Skeletal muscle tissue (tissue), 4 donors: Measurements from ENCODE around the gene SRPRA. TPM values are rescaled to one million over a fixed set of nuclear protein-coding genes. Genes with fewer than 3 reads are reported as not detected.
"Not testable (repeated sequence)": the region's sequence is repeated elsewhere in the genome, so short reads cannot be mapped to it uniquely, and the experiment has no call there.

Experiments
- H3K27ac ChIP-seq: one replicate; pipeline ENCODE4 v1.7.0; 2013; ENCODE audit warnings: mild to moderate bottlenecking, low read depth, low read length, inconsistent platforms
- H3K27me3 ChIP-seq, 3 donors: one replicate each; pipeline ENCODE4 v1.7.0; 2013; ENCODE audit warnings: low read length in 3 of 3; ENCODE audit not compliant: control insufficient read depth in 3 of 3, insufficient read depth in 3 of 3
- H3K36me3 ChIP-seq, 3 donors: one replicate each; pipeline ENCODE4 v1.7.0; 2013; ENCODE audit warnings: low read length in 3 of 3; ENCODE audit not compliant: control insufficient read depth in 3 of 3, insufficient read depth in 3 of 3
- H3K4me1 ChIP-seq, 3 donors: one replicate each; pipeline ENCODE4 v1.7.0; 2013; ENCODE audit warnings: low read length in 3 of 3, mild to moderate bottlenecking in 3 of 3; ENCODE audit not compliant: control insufficient read depth in 3 of 3, insufficient read depth in 3 of 3
- H3K4me3 ChIP-seq, 3 donors: one replicate each; pipeline ENCODE4 v1.7.0; 2013; ENCODE audit warnings: low read length in 3 of 3
- H3K9ac ChIP-seq, 3 donors: one replicate each; pipeline ENCODE4 v1.7.0; 2013; ENCODE audit warnings: low read length in 3 of 3, mild to moderate bottlenecking in 3 of 3, moderate library complexity in 2 of 3, low read depth in 1 of 3
- H3K9me3 ChIP-seq, 3 donors: one replicate each; pipeline ENCODE4 v1.7.0; 2013; ENCODE audit warnings: low read length in 3 of 3; ENCODE audit not compliant: control insufficient read depth in 3 of 3
- total RNA-seq: library from RNA; depleted of rRNA; stranded (reverse); fragments of >200 nt; gene quantifications from one replicate; pipeline ENCODE4 v1.2.3, GENCODE V29; 2014
- donor health status: Osteomylitis.

SRPRA gene
- total RNA-seq, 1 donor from 2014 or later, result 20.9 TPM

DNA sequence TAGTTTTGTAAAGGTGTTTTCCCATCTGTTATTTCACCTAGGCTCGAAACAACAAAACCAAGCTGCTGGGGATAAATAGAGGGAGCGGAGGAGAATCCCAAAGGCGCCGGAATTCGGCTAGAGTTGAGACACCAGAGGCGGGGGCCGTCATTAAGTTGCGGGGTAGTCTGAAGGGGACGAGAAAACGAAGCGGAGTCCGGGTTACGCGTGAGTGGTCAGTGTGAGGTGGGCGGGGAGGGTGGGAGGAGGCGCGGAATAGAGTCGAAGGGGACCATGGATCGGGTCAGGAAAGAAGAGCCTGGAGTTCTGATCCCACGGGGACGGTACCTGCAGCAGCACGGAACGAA is 361 bp downstream of the SRPRA start:
- H3K27me3 ChIP-seq, result no peaks in the 10 kb centered on the region
- H3K27ac ChIP-seq, result peak overlapping the region; percentile 82
- H3K4me1 ChIP-seq, result peaks cover 13 to 26% (median 19%) of the 10 kb centered on the region in 3 donors
- no peaks in the 10 kb centered on the region for H3K9me3 ChIP-seq
- H3K4me3 ChIP-seq, result peak overlapping the region; percentile 78 to 99 (median 93)
- peak overlapping the region; percentile 93 to 95 (median 94) for H3K9ac ChIP-seq
- H3K36me3 ChIP-seq, result peaks cover 43 to 49% (median 43%) of the 10 kb centered on the region in 3 donors

DNA sequence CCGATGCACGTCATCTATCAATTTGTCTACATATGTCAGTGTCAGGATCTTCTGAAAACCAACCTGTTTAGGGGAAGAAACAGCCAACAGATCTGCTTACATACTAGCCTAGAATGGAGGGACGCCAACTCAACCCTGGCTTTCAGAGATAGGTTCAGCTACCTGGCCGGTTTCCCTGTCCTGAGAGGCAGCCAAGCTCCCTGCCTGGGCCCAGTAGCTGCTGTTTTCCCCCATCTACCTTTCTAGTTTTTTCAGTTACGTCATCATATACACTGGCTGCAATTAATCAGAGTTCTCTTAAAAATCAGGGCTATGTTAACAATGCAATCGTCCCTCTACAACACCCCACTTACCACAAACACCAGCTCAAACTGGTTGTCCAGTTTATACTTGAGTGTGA is 1.0 kb downstream of the SRPRA start:
- Histone ChIP-seq H3K27me3 (no peaks in the 10 kb centered on the region), H3K36me3 (peaks cover 42 to 49% (median 46%) of the 10 kb centered on the region in 3 donors), H3K4me1 (peaks cover 13 to 26% (median 19%) of the 10 kb centered on the region in 3 donors), H3K9me3 (no peaks in the 10 kb centered on the region), H3K4me3 (peak overlapping the region; percentile 78 to 99 (median 93)), H3K9ac (peak overlapping the region; percentile 93 to 95 (median 94)), H3K27ac (peak overlapping the region; percentile 82)

- Histone ChIP-seq H3K4me1 (peaks cover 14 to 26% (median 19%) of the 10 kb centered on the region in 3 donors), H3K4me3 (no peak overlapping the region), H3K27ac (no peak overlapping the region), H3K27me3 (no peaks in the 10 kb centered on the region), H3K9me3 (no peaks in the 10 kb centered on the region), H3K9ac (no peak overlapping the region), H3K36me3 (peaks cover 51 to 59% (median 55%) of the 10 kb centered on the region in 3 donors)
Observed at GRCh38 chr11:126265811-126266210, 2.9 kb downstream of the SRPRA start.

GRCh38 chr11:126263489-126263888 is 5.2 kb downstream of the SRPRA start:
- H3K9me3 ChIP-seq, result no peaks in the 10 kb centered on the region
- peaks cover 51 to 59% (median 55%) of the 10 kb centered on the region in 3 donors for H3K36me3 ChIP-seq

DNA sequence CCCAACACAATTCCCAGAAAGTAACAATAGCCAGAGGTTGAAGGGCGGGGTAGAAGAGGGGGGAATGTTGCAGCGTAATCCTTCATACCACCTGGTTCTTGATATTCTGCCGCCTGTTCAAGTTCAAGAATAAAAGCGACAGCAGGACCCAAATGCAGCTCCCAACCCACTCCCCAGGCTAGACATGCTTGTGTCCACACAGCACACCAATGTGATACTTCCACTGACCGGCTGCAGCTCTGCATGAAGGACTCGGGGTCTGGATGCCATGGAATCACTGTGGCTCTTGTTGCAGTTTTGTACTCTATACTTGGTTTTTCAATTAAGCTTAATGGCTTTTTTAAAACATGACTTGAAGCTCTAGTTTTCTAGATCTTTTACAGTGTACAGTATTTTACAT is 6.5 kb downstream of the SRPRA start:
- Histone ChIP-seq H3K36me3 (peaks cover 51 to 63% (median 59%) of the 10 kb centered on the region in 3 donors), H3K4me1 (peaks cover 3% of the 10 kb centered on the region in 3 donors), H3K4me3 (no peak overlapping the region), H3K27ac (no peak overlapping the region), H3K9ac (no peak overlapping the region), H3K9me3 (no peaks in the 10 kb centered on the region), H3K27me3 (no peaks in the 10 kb centered on the region)

More at GRCh38 chr11:126263489-126263888, 5.2 kb downstream of the SRPRA start:
- Histone ChIP-seq H3K4me3 (no peak overlapping the region), H3K27me3 (no peaks in the 10 kb centered on the region), H3K9ac (no peak overlapping the region), H3K27ac (no peak overlapping the region), H3K4me1 (peaks cover 11 to 13% (median 12%) of the 10 kb centered on the region in 3 donors)

DNA sequence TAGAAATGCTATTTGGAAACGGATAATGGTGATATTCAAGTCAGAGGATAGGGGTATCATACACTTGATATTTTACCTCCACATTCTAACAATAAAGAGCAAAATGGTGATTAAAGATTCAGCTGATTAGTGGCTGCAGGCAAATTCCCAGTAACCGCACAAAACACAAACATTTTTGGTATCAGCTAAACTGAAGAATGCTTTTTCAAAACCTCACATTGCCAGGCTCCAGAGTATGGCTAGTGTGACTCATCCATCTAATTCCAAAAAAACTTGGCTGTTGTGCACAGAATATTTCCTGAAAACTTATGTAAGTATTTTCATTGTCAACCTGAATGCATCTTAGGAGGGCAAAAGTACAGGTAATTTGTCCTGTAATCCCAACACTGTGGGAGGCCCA is 10.9 kb downstream of the SRPRA start:
- Histone ChIP-seq H3K9ac (no peak overlapping the region), H3K27ac (no peak overlapping the region), H3K27me3 (no peaks in the 10 kb centered on the region), H3K36me3 (peaks cover 12 to 36% (median 35%) of the 10 kb centered on the region in 3 donors), H3K9me3 (no peaks in the 10 kb centered on the region), H3K4me3 (no peak overlapping the region), H3K4me1 (peaks cover 3 to 11% (median 7%) of the 10 kb centered on the region in 3 donors)

DNA sequence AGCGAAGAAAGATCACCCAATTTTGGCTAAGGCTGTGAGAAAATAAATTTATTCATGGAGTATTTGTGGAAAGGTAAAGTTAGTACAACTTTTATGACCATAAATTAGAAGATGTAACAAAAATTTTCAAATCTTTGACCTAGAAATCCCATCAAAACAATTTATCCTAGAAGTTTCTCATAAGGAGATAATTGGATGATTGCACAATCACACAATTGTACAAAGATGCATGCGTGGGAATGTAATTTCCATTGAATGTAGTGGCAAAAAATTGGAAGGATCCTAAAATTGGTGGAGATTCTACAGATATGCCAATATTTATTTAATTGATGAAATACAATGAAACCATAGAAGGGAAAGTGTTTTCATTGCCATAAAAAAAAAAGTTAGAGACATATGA is 11.6 kb downstream of the SRPRA start:
- H3K4me3 ChIP-seq, result no peak overlapping the region
- H3K27me3 ChIP-seq, result no peaks in the 10 kb centered on the region
- H3K9me3 ChIP-seq, result no peaks in the 10 kb centered on the region
- H3K9ac ChIP-seq, result no peak overlapping the region
- no peak overlapping the region for H3K27ac ChIP-seq
- H3K4me1 ChIP-seq, result peaks cover 3 to 11% (median 7%) of the 10 kb centered on the region in 3 donors
- peaks cover 12 to 33% (median 28%) of the 10 kb centered on the region in 3 donors for H3K36me3 ChIP-seq

DNA sequence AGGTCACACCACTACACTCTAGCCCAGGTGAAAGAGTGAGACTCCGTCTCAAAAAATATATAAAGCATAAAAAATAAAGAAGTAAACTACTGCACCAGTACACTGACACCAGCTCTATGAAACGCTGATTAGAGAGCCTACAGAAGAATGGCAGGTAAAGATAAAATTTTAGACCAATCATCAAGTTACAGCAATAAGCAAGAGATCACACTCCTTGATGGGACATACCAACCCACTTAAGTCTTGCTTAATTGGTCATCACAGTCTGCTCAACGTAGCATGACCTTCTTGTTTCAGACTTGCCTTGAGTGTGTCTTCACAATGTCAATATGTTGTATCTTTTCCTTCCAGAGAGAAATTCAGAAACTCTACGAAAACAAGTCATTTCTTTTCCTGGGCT is 12.5 kb downstream of the SRPRA start:
- no peak overlapping the region for H3K27ac ChIP-seq
- H3K9me3 ChIP-seq, result no peaks in the 10 kb centered on the region
- no peak overlapping the region for H3K4me3 ChIP-seq
- H3K4me1 ChIP-seq, result peaks cover 3 to 11% (median 7%) of the 10 kb centered on the region in 3 donors
- H3K27me3 ChIP-seq, result no peaks in the 10 kb centered on the region
- peaks cover 9 to 28% (median 28%) of the 10 kb centered on the region in 3 donors for H3K36me3 ChIP-seq
- H3K9ac ChIP-seq, result no peak overlapping the region

- Histone ChIP-seq H3K4me1 (peaks cover 3 to 11% (median 4%) of the 10 kb centered on the region in 3 donors), H3K36me3 (peaks cover 7 to 36% (median 33%) of the 10 kb centered on the region in 3 donors)
- not testable (repeated sequence) for H3K27me3 ChIP-seq, H3K9ac ChIP-seq, H3K9me3 ChIP-seq, H3K4me3 ChIP-seq, H3K27ac ChIP-seq
Observed at GRCh38 chr11:126255507-126255906, 13.2 kb downstream of the SRPRA start.

- Histone ChIP-seq H3K9me3 (no peaks in the 10 kb centered on the region), H3K4me1 (peaks cover 3 to 11% (median 4%) of the 10 kb centered on the region in 3 donors), H3K27ac (no peak overlapping the region), H3K27me3 (no peaks in the 10 kb centered on the region), H3K9ac (no peak overlapping the region), H3K4me3 (no peak overlapping the region), H3K36me3 (peaks cover 7 to 36% (median 33%) of the 10 kb centered on the region in 3 donors)
Observed at GRCh38 chr11:126254819-126255218, 13.9 kb downstream of the SRPRA start.
